HL-60/S4 treated with phorbol 12-myristate 13-acetate at 8.2 ng/mL for 4 days and 3 days (cell line): ENCODE results near the gene WWP2.

ENCODE experiments used
- in situ Hi-C: fragments of 300-500 bp; cut with MboI; formaldehyde crosslinking; loops from 2 replicates; pipeline ENCODE4 v1.15.0; 2022; ENCODE audit warnings: low sequenced_read_pairs

Gene WWP2

GRCh38 chr16:69922200-69922599 lies 160.1 kb downstream of the WWP2 start:
- in situ Hi-C loops = no loop called here

GRCh38 chr16:69924041-69924775 lies 162.1 kb downstream of the WWP2 start:
- in situ Hi-C loops = no loop called here

GRCh38 chr16:69924777-69925191 lies 162.7 kb downstream of the WWP2 start:
- in situ Hi-C loops = no loop called here

- in situ Hi-C loops = no loop called here
Observed at GRCh38 chr16:69925311-69925710, 163.2 kb downstream of the WWP2 start.

- in situ Hi-C loops = no loop called here
Observed at GRCh38 chr16:69926241-69926640, 164.1 kb downstream of the WWP2 start.

GRCh38 chr16:69927056-69927757 lies 165.1 kb downstream of the WWP2 start:
- in situ Hi-C loops = no loop called here

GRCh38 chr16:69928856-69929400 lies 166.8 kb downstream of the WWP2 start:
- in situ Hi-C loops = no loop called here

GRCh38 chr16:69929480-69929879 lies 167.3 kb downstream of the WWP2 start:
- in situ Hi-C loops = no loop called here

- in situ Hi-C loops = no loop called here
Observed at GRCh38 chr16:69930117-69930776, 168.1 kb downstream of the WWP2 start.

- in situ Hi-C loops = no loop called here
Observed at GRCh38 chr16:69931631-69932030, 169.5 kb downstream of the WWP2 start.

- in situ Hi-C loops = no loop called here
Observed at GRCh38 chr16:69932228-69932627, 170.1 kb downstream of the WWP2 start.

GRCh38 chr16:69932691-69933392 lies 170.7 kb downstream of the WWP2 start:
- in situ Hi-C loops = no loop called here

GRCh38 chr16:69934044-69934443 lies 171.9 kb downstream of the WWP2 start:
- in situ Hi-C loops = no loop called here

- in situ Hi-C loops = no loop called here
Observed at GRCh38 chr16:69934751-69935150, 172.6 kb downstream of the WWP2 start.

GRCh38 chr16:69935278-69935711 lies 173.2 kb downstream of the WWP2 start:
- in situ Hi-C loops = no loop called here

GRCh38 chr16:69935740-69936139 lies 173.6 kb downstream of the WWP2 start:
- in situ Hi-C loops = no loop called here

GRCh38 chr16:69936252-69936651 lies 174.1 kb downstream of the WWP2 start:
- in situ Hi-C loops = no loop called here

- in situ Hi-C loops = no loop called here
Observed at GRCh38 chr16:69936751-69937211, 174.6 kb downstream of the WWP2 start.

- in situ Hi-C loops = no loop called here
Observed at GRCh38 chr16:69937465-69937951, 175.4 kb downstream of the WWP2 start.

- in situ Hi-C loops = no loop called here
Observed at GRCh38 chr16:69938981-69939820, 177.1 kb downstream of the WWP2 start.
